GM12801 (cell line): ENCODE results near the gene DNAJC16.

Experiments used
- CTCF ChIP-seq: IDR thresholded peaks from one replicate; pipeline ENCODE4 v1.5.1; 2011; ENCODE audit warnings: control low read depth; ENCODE audit not compliant: insufficient read length; ENCODE audit errors: extremely low read depth

The DNAJC16 gene

GRCh38 chr1:15595809-15596617, 69.4 kb downstream of the DNAJC16 start:
- TF ChIP-seq CTCF = no peak

GRCh38 chr1:15598436-15598835, 71.8 kb downstream of the DNAJC16 start:
- TF ChIP-seq CTCF = no peak

GRCh38 chr1:15603050-15603965, 76.7 kb downstream of the DNAJC16 start:
- no peak for TF ChIP-seq CTCF

GRCh38 chr1:15605398-15606383, 79.0 kb downstream of the DNAJC16 start:
- no peak for TF ChIP-seq CTCF

- TF ChIP-seq CTCF = no peak
Measured at GRCh38 chr1:15609631-15610030, 83.0 kb downstream of the DNAJC16 start.

- no peak for TF ChIP-seq CTCF
Measured at GRCh38 chr1:15610167-15610566, 83.5 kb downstream of the DNAJC16 start.
